Right atrium auricular region (tissue), 2 donors: ENCODE measurements around the gene TRIP4. TPM values are rescaled to one million over a fixed set of nuclear protein-coding genes. Genes with fewer than 3 reads are reported as not detected.

Experiments used
- DNase-seq: peaks from one replicate; pipeline ENCODE4 v3.0.0-alpha.2; 2019; ENCODE audit warnings: low spot score
- H3K27ac ChIP-seq, 2 donors: fragments of 200-600 bp; sonication (generic); 1 replicate in 1 of 2; 2 replicates in 1 of 2; pipeline ENCODE4 v1.5.1; 2016 to 2019
- H3K27me3 ChIP-seq, 2 donors: fragments of 200-600 bp; sonication (generic); one replicate each; pipeline versions ENCODE4 v1.5.1 to v1.6.0; 2017 to 2019
- H3K36me3 ChIP-seq: fragments of 200-600 bp; sonication (generic); one replicate; pipeline ENCODE4 v1.5.1; 2016
- H3K4me1 ChIP-seq, 2 donors: fragments of 200-600 bp; sonication (generic); one replicate each; pipeline versions ENCODE4 v1.5.1 to v1.6.0; 2017 to 2019
- H3K4me3 ChIP-seq, 2 donors: fragments of 200-600 bp; sonication (generic); 1 replicate in 1 of 2; 2 replicates in 1 of 2; pipeline ENCODE4 v1.5.1; 2017 to 2019; ENCODE audit warnings: mild to moderate bottlenecking in 1 of 2, moderate library complexity in 1 of 2
- H3K9me3 ChIP-seq, 2 donors: fragments of 200-600 bp; sonication (generic); one replicate each; pipeline ENCODE4 v1.5.1; 2019
- CTCF ChIP-seq, 2 donors: fragments of 200-600 bp; sonication (generic); IDR thresholded peaks; one replicate each; pipeline ENCODE4 v1.5.1; 2019; ENCODE audit warnings: antibody characterized with exemption in 2 of 2
- total RNA-seq, 2 donors: library from RNA; depleted of rRNA; stranded (reverse); fragments of >200 nt; gene quantifications; one replicate each; pipeline ENCODE4 v1.1.0, GENCODE V29; 2016

Gene TRIP4
- total RNA-seq, 2 donors from 2014 or later: 7.8 to 8.7 TPM

- TF ChIP-seq CTCF (IDR thresholded peaks at IDR 0.05): no peak
These were observed 114.5 kb downstream of the TRIP4 start for GRCh38 chr15:64502151-64502550.

GRCh38 chr15:64502551-64502950 is 114.9 kb downstream of the TRIP4 start:
- H3K4me3 ChIP-seq: no peak overlapping the region
- no peak for DNase-seq
- H3K9me3 ChIP-seq: no peaks in the 10 kb centered on the region
- H3K4me1 ChIP-seq: peaks cover 0 to 49% of the 10 kb centered on the region in 2 donors
- H3K27me3 ChIP-seq: no peaks in the 10 kb centered on the region
- H3K36me3 ChIP-seq: peaks cover 7% of the 10 kb centered on the region
- no peak for TF ChIP-seq CTCF (IDR thresholded peaks at IDR 0.05)
- H3K27ac ChIP-seq: no peak overlapping the region

More at GRCh38 chr15:64502151-64502550, 114.5 kb downstream of the TRIP4 start:
- Histone ChIP-seq H3K4me3 (no peak overlapping the region), H3K4me1 (peaks cover 0 to 45% of the 10 kb centered on the region in 2 donors), H3K27me3 (no peaks in the 10 kb centered on the region), H3K27ac (no peak overlapping the region), H3K36me3 (peaks cover 7% of the 10 kb centered on the region), H3K9me3 (no peaks in the 10 kb centered on the region)
- DNase-seq: no peak

- Histone ChIP-seq H3K27me3 (no peaks in the 10 kb centered on the region), H3K36me3 (peaks cover 7% of the 10 kb centered on the region), H3K27ac (no peak overlapping the region), H3K4me1 (peaks cover 0 to 55% of the 10 kb centered on the region in 2 donors), H3K9me3 (no peaks in the 10 kb centered on the region), H3K4me3 (no peak overlapping the region)
- no peak for TF ChIP-seq CTCF (IDR thresholded peaks at IDR 0.05)
- no peak for DNase-seq
These were observed 115.6 kb downstream of the TRIP4 start for GRCh38 chr15:64503197-64503596.

GRCh38 chr15:64503640-64504039 is 116.0 kb downstream of the TRIP4 start:
- H3K9me3 ChIP-seq: no peaks in the 10 kb centered on the region
- H3K36me3 ChIP-seq: peaks cover 7% of the 10 kb centered on the region
- H3K4me3 ChIP-seq: no peak overlapping the region
- TF ChIP-seq CTCF (IDR thresholded peaks at IDR 0.05): no peak
- no peak overlapping the region for H3K27ac ChIP-seq
- DNase-seq: no peak
- no peaks in the 10 kb centered on the region for H3K27me3 ChIP-seq
- peaks cover 0 to 57% of the 10 kb centered on the region in 2 donors for H3K4me1 ChIP-seq

Other genes starting within 250 kb of the TRIP4 start
- gene SNX22, start 236.1 kb upstream of the TRIP4 start, total RNA-seq: 10 to 100 TPM; 11.9 to 12.4 TPM
- gene PPIB, start 224.8 kb upstream of the TRIP4 start, total RNA-seq: 100 to 1,000 TPM; 139 to 189 TPM
- gene CSNK1G1, start 31.7 kb upstream of the TRIP4 start, total RNA-seq: 1 to 10 TPM; 3.5 to 4.8 TPM
- gene PCLAF, start 6.4 kb upstream of the TRIP4 start, total RNA-seq: not detected
- gene ZNF609, start 72.7 kb downstream of the TRIP4 start, total RNA-seq: 10 to 100 TPM; 13.4 to 23.7 TPM